Embryonic facial prominence (tissue), 1 donor: ENCODE data around the gene SOWAHA.

Experiments used
- DNase-seq: peaks from one replicate; pipeline ENCODE4 v3.0.0-alpha.2; 2016; ENCODE audit errors: extremely low spot score

Gene SOWAHA

GRCh38 chr5:132812781-132813598 lies at the start of gene SOWAHA:
Gene SOWAHA, plus strand, starts transcription at chr5:132813302. Its CDS starts 320 bp downstream, at chr5:132813622.
- DNase-seq = no peak

DNA sequence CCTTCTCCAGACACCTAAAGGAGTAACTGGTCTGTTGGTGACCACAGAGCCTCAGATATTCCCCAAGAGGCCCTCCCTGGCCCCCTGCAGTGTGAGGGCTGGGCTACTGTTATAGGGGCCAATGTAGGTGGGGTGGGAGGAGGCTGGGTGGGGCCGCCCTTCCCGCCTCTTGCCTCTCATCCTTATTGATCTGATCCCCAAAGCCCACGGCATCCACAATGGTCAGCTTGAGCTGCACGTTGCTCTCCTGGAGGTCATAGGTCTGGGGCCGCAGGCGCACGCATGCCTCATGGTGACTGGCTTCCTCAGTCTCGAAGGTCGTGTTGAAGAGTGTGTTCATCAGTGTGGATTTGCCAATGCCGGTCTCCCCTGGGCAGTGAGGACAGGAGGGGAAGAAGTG lies 49.1 kb upstream of the SOWAHA start:
- no peak for DNase-seq

GRCh38 chr5:132764671-132765238 lies 48.3 kb upstream of the SOWAHA start:
- DNase-seq = no peak

DNA sequence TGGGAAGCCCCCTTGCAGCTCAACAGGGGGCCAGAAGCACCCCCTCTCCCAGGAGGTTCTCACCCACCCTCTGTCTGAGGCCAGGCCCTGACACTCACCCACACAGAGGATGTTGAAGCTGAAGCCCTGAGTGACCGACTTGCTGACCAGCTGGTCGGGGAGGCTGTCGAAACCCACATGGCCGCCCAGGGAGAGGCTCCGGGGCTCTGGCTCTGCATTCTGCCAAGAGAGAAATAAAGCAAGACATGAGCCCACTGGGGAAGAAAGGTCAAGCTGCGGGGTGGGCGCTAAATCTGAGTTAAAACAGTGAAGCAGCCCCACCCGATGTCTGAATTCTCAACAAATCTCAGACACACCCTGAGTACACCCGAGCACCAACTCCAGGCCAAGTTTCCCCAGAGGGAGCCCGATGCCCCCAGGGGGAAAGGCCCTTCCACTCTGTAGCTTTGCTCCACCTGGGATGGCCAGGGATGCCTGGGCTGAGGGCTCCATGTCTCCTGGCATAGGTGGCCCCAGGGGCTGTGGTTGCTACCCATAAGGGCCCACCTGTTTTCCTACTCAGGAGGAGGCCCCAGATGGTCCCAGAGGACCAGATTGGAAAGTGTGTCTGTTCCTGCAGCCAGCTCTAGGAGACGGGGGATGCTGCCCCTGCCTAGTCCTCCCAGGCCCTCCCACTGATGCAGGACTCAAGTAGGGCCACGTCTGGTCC lies 47.6 kb upstream of the SOWAHA start:
- no peak for DNase-seq

GRCh38 chr5:132766020-132766805 lies 46.9 kb upstream of the SOWAHA start:
- no peak for DNase-seq

DNA sequence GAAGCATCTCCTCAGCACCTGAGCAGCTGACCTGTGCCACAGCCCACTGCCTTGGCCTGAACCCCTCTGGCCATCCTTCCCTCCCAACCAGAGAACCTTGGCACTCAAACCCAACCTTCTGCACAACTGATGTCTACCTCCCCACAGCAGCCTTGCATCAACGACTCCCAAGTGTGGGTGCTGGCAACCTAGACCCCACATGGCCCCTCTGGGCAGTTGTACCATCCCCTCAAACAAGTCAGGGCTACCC lies 46.4 kb upstream of the SOWAHA start:
- no peak for DNase-seq

DNA sequence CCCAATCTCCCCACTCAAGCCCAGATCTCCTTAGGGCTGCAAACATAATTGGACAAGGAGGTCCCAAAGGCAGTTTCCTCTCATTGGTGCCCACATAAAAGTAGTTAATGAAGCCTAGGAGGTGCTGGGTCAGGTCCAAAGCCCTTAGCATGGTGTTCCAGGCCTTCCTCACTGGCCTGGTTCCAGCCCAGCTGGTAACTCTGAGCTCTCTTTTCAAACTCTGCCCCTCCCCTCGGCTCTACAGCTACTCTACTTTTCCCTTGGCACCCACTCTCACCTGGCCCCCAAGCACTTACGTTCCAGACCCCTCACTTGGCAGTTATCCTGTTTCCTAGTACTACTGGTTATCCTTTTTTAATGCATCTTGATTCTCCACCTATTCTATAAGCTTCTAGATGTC lies 46.0 kb upstream of the SOWAHA start:
- no peak for DNase-seq

DNA sequence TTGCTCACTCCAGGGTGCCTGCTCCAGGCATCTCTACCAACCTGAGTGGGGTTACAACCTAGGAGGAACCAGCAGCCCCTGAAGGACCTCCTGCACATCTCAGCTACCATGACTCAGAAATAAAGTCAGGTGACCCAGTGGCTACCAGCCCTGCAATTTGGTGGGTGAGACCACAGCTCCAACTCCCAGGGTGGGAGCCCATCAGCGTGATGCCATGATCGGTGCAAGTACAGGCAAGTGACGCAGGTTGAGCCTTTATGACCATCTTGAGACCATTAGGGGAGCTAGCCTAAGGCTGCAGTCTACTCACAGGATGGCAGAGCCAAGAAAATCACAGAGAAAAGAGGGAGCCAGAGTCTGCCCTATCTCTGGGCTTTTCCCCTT lies 44.6 kb upstream of the SOWAHA start:
- no peak for DNase-seq

DNA sequence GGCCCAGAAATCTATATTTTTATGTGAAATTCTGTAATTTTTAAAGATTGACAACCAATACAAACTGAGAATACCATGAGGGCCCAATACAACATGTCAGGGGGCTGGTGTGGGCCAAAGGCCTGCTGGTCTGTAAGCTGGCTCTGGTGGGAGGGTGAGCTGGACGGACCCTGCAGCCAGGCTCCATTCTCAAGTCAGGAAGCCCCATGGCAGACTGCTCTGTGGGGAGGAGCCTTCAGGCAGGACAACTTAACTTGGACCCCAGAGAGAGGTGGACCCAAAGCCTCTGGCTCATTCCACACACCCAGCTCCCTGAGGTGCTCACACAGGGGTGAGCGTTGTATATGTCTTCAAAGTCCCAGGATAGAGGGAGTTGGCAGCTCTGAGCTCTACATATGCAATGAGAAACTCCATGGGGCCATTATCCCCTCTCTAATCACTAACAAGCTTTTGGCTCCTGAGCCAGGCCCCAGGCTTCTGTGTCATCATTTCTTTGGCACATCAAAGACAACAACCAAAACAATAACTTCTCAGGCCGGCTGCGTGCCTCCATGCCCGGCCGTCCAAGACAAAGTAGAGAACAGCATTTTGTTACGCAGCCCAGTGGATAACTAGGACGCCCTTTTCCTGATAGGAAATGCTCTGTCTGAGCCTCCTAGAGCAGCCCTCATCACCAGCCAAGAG lies 42.5 kb upstream of the SOWAHA start:
- DNase-seq = no peak

DNA sequence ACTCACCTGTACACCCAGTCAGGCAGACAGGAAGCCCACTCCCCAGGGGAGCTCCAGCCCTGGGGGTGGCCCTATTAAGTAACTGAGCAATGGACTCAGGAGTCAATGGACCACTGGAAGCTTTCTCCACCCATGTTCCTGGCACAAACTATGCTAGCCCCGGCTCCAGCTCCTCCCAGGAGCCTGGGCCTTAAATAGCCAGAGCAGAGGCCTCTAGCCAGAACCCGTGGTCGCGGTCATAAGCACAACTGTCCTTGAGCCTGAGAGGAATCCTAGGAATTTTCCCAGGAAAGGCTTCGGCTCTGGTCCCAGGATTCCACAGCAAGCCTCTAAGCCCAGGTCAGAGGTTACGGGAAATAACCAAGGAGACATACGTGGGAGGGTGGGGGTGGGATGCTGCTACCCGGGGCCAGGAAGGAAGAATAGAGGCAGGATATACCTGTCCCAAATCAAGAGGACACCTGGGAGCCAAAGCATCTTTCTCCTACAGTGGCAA lies 41.6 kb upstream of the SOWAHA start:
- DNase-seq = no peak

GRCh38 chr5:132772291-132773070 lies 40.6 kb upstream of the SOWAHA start:
- no peak for DNase-seq

DNA sequence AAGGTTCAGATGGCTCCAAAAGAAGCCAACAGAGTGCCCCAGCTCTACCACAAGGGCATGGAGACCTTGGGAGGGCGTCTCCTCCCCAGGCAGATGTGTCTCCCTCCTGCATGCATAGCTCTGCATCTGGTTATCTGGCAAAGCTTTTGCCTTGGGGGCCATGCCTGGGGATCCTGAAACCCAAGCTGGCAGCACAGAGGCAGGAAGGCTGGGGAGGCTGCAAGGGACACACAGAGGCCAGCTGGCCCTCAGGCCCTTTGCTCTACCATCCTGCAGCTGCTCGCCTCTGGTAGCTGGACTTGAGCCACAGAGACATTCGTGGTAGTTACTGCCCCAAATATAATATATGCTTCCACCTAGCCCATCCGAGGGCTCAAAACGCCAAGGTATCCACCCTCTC lies 40.0 kb upstream of the SOWAHA start:
- no peak for DNase-seq

- no peak for DNase-seq
These were observed 39.3 kb upstream of the SOWAHA start for GRCh38 chr5:132773601-132774355.

DNA sequence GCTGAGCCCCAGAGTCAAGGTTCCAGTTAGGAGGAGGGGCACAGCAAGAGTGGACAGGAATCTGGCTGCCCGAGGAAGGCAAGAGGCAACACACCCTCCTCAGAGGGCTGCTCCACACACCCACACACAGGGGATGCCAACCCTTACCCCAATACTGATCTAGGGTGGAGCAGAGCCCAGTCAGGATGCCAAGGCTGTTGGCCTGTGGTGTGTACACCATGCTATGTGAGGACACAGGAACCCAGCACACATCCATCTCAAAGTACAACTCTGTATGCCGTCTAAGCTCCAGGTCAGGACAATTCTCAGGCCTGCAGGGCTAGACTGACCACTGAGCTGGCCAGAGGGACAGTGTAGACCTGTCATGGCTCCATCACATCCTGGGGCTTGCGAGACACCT lies 38.7 kb upstream of the SOWAHA start:
- no peak for DNase-seq

DNA sequence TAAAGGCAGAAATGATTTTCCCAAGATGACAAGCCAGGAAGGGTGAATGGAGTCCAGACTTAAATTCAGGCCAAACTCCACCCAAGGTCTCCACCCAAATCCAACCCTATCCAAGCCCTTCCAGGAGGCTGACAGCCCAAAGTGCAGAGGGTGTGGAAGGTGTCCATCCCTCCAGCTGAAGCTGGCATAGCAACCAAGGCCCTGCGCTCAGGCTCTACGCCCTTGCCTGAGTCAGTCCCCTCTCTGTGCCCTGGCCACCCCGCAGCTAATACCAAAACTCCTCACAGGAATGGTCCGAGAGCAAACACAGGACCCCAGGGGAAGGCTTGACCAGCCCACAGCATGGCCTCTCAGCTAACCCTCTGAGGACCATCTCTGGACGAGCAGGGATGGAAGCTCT lies 38.2 kb upstream of the SOWAHA start:
- DNase-seq = no peak

GRCh38 chr5:132775476-132775961 lies 37.6 kb upstream of the SOWAHA start:
- DNase-seq = no peak

DNA sequence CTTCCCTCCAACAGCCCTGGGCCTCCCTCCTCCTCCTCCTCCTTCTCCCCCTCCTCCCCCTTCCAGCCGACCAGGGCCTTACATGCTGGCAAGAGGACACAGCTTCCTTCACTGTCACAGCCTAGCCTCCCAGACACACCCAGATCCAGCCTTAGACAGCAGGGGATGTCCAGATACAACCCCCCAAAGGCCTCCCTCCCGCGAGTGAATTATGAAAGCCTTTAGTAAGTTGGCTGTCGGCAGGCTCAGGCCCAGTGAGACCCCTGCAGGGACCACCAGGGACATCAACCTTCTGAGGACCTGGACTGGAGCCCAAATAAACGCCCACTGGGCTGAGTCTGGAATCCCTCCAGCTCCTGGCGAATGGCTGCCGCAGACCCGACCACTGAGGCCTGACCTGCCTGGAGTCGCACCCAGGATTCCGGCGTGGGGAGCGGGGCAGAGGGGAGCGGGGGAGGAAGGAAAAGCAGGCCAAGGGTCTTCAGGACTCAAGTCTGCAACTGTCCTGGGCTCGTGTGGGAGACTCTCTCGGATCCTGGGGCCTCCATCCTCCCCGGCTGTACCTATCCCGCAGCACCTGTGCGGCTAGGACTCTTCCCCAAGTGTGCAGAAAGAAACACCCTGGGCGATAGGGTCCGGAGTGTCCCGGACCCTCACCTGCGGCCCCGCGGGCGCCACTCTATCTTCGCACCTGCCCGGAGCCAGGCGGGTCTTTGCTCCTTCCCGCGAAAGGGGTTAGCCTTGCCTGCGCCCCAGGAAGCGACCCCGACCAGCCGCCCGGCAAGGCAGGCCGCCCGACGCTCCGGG lies 36.8 kb upstream of the SOWAHA start:
- DNase-seq = no peak

- DNase-seq = no peak
These were observed 36.2 kb upstream of the SOWAHA start for GRCh38 chr5:132776938-132777208.
